ELF-1 (cell line): ENCODE results near the gene INTS13.
"Not testable (repeated sequence)": the region's sequence is repeated elsewhere in the genome, so short reads cannot be mapped to it uniquely, and the experiment has no call there.

ENCODE experiments used
- DNase-seq: peaks from one replicate; pipeline ENCODE4 v3.0.0-alpha.2; 2016; ENCODE audit warnings: low read depth, low spot score

The INTS13 gene

DNA sequence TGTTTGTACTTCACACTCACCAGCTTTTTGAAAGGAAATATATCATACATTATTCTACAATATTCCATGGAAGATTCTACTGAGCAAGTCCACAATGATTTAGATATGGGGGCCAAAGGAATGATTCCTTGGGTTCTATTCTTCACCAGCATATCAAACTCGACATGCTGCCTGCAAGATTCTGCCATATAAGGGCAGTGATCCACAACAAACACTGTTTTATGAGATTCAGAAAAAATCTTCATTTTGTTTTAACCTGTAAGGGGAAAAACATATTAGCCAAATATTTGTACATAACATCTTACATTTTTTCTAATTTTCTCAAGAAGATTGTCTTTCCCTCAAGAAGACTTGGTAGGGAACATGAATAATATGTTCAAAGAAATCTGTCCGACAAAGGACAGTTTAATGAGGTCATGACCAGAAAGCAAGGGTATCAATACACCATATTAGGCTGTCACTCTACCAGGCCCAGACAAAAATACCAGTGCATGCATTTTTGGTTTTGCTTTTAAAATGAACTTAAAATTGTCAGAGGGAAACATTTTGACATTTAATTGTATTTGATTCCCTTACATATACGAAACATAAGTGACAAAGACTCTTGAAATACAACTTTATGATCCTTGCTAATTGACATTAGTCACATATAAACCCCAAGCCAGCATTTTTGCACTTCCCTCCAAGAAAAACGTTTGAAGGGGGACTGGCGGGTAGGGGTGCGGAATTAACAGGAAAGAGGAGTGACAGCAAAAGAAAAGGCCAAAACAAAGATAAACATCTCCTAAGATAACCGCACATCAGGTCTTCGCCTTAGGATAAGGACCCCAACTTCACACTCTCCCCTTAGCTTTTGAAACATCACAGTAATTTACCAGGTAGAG lies 980 bp downstream of the INTS13 start:
- peak; percentile 14 for DNase-seq

DNA sequence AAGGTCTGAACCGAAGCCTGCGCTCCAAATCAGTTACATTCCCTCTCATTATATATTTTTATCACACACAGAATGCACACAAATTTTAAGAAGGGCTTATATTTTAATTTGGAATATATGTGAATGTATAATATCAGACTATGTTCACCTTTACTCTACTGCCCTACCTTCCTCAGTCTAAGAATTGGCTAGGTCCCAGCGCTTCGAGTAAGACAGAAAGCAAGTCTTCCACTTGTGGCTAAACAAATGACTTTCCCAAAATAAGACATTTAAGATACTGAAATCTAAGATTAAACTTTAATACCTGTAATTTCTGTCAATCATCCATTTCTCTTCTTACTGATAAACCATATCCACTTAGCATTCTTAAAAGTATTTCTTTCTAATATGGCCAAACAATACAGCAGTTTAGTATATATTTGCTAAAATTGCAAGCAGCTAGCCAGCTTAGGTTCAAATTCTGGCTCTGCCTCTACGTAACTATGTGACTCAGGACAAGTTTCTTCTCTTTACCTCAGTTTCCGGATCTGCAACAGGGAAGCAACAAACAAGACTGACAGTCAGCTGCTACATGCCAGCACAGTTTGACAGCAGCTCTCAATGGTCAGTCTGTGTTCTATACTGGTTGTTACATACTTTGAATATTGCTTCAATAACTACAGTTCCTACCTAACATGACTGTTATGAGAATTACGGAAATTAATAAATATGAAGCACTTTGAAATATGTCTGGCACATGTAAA lies 2.0 kb downstream of the INTS13 start:
- no peak for DNase-seq

DNA sequence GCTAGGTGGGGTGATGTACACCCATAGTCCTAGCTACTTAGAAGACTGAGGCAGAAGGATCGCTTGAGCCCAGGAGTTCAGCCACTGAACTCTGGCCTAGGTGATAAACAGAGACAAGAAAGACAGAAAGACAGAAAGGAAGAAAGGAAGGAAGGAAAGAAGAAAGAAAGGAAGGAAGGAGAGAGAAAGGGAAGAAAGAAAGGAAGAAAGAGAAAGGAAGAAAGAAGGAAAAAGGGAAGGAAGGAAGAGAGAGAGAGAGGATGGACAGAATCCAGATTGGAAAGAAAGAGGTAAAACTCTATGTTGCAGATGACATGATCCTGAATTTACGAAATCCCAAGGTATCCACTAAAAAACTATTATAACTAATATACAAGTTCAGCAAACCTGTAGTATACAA lies 8.2 kb downstream of the INTS13 start:
- DNase-seq = no peak

DNA sequence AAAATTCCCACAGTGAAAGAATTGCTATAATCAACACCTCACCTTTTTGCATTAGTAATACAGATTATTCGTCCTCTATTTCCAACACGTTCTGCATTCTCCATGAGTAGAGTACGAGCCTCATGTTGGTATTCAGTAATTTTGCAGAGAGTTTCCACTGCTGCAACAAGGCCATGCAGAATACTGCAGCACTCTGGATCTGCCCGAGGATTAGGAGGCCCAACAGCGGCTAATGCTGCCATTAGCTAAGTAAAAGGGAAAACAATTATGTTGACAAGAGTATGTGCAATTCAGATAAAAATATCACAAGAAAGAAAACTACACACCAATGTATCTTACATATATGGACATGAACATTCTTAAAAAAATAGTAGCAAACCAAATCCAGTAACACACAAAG lies 9.1 kb downstream of the INTS13 start:
- DNase-seq = no peak

DNA sequence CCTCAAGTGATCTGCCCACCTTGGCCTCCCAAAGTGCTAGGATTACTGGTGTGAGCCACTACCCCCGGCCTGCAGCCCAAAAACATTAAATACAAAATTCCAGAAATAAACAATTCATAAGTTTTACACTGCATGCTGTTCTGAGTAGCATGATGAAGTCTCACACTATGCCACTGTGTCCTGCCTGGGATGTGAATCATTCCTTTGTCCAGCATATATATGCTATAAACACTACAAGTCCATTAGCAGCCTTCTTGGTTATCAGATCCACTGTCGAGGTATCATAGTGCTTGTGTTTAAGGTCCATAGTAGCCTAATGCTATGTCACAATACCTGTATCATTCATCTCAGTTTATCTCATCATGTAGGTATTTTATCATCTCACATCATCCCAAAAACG lies 15.9 kb downstream of the INTS13 start:
- DNase-seq = no peak

DNA sequence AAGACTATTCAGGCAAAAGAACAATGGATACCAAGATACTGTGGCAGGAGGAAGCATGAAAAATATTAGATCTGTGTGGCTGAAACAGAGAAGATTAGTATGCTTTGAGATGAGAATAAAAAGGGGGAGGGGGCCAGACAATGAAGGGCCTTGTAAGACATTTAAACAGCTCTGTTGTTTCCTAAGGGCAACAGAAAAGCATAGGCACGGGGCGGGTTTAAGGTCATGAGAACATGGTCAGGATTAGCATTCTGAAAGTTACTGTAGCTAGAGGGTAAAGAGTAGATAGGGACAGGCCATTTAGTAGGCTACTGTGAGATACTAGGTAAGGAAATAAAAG lies 18.6 kb downstream of the INTS13 start:
- no peak for DNase-seq

DNA sequence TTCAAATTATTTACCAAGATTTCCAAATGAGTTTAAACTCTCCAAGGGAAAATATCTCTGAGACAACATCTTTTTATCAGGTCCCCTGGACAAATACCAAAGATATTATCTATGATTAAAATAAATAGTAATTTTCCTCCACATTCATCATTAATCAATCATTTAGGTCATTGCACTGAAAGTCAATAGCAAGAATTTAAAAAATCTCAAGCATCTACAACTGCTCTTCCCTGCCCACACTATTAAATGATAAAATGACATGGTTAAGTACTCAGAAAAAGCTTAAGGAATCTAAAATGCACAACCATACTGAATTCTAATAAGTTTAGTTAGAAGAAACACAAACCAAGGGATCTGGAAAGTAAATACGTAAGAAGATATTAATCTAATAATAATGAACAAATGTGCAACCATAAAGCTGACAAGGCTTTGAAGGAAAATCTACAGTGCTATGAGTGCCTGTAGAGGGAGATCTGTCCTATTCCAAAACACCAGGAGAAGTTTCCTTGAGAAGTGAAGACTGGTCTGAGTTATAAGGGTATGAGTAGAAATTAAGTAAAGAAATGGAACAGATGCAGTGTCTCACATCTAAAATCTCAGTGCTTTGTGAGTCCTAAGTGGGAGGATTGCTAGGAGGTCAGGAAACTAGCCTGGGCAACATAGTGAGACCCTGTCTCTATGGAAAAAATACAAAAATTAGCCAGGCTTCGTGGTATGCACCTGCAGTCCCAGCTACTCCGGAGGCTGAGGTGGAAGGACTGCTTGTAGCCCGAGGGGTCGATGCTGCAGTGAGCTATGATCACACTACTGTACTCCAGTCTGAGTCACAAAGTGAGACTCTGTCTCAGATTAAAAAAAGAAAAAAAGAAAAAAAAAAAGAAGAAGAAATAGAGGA lies 19.2 kb downstream of the INTS13 start:
- DNase-seq = peak; percentile 13

DNA sequence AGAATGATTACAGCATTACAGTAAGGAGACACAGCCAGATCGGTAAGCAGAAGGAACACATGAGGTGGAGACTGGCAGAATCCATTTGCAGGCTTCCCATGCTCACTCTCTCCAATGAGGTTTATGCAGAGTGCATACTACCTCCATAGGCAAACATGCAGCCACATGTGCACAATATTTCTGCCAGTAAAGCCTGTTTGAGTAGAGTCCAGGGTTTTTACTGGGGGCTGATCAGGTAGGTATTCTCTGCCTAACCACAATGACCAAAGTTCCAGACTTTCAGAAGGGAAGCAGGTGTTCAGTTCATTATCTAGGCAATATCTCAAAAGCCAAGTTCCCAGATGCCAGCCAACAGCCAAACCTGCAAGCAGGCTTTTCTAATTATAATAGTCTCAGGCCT lies 31.1 kb downstream of the INTS13 start:
- no peak for DNase-seq

DNA sequence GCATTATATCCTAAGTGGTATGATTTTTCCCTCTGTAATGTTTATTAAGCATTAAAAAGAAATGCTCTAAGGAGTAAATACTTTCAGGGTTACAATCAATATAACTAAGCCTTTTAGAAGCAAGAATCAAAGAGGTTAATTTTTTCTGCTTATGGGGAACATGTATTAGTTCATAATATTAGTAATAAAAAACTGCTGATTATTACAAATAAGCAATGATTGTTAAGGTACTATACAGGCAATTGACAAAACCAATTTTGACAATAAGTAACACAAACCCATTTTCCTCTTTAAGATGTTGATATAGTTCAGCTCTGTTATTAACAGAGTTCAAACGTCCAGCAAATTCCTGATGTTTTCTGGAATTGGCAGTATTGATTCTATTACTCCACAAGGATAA lies 31.8 kb downstream of the INTS13 start:
- no peak for DNase-seq

DNA sequence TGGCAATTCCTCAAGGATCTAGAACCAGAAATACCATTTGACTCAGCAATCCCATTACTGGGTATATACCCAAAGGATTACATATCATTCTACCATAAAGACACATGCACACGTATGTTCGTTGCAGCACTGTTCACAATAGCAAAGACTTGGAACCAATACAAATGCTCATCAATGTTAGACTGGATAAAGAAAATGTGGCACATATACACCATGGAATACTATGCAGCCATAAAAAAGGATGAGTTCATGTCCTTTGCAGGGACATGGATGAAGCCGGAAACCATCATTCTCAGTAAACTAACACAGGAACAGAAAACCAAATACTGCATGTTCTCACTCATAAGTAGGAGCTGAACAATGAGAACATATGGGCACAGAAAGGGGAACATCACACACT lies 34.4 kb downstream of the INTS13 start:
- DNase-seq = not testable (repeated sequence)

DNA sequence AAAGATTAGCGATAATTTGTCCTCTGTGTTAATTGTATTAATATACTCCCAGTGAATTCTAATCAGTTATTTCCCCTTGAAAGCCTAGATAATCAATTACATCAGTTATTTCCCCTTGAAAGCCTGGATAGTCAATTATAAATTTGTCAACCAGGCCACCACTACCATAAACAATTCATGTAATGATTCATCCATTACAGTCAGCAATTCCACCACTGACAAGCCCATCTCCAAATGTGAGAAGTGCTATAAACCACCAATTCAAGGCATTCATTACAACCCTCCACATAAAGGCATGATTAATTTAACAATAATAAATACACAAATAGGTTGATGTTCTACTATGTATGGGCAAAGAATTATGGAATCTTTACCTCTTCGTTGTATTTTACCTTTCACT lies 40.9 kb downstream of the INTS13 start:
- DNase-seq = no peak

DNA sequence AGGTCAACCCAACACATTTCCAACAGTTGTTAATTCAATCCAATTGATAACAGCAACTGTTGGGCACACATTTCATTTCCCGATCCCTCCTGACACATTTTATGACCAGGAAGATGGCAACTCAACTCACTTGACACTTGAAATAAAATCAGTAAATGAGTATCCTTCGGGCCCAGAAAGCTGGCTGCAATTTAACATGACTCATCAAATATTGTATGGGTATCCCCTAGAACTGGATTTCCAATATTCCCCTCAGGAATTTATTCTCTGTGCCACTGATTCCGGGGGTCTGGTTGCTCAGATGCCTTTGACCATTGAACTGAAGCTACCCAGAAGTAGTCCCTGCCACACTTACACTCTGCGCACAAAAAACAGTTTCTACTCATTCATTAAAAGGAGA lies 42.1 kb downstream of the INTS13 start:
- DNase-seq = no peak

DNA sequence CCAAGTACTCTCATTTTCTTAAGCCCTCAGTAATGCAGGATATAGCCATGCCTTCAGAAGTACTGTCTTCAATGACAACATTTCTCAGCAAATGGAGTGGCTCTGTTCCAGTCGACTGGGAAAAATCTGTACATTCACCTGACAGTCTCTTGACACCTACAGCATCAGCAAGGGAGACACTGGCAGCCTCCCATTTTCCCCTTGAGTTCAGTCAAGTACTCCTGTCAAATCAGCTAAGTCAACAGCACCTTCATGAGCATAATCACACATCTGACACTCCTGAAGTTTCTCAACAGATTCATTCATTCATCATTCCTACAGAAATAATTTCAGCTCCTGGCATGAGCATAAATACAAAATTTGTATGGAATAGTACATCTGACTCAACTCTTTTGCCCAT lies 46.1 kb downstream of the INTS13 start:
- no peak for DNase-seq

DNA sequence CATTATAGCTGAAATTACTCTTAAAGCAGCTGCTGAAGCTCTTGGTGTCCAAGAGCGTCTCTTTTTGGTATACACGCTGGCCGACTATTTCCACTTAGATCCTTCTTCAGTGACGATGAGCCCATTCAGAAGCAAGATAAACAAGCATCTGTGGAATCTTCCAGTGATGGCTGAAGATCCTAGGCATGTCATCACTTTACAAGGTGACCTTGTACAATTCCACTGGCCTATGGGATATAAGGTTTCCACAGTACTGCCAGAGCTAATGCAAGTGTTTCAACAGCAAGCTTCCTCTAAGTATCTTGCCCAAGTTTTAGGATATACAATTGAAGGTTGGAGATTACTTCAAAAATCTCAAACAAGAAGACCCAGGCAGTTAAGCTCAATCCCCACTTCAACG lies 47.0 kb downstream of the INTS13 start:
- DNase-seq = no peak

DNA sequence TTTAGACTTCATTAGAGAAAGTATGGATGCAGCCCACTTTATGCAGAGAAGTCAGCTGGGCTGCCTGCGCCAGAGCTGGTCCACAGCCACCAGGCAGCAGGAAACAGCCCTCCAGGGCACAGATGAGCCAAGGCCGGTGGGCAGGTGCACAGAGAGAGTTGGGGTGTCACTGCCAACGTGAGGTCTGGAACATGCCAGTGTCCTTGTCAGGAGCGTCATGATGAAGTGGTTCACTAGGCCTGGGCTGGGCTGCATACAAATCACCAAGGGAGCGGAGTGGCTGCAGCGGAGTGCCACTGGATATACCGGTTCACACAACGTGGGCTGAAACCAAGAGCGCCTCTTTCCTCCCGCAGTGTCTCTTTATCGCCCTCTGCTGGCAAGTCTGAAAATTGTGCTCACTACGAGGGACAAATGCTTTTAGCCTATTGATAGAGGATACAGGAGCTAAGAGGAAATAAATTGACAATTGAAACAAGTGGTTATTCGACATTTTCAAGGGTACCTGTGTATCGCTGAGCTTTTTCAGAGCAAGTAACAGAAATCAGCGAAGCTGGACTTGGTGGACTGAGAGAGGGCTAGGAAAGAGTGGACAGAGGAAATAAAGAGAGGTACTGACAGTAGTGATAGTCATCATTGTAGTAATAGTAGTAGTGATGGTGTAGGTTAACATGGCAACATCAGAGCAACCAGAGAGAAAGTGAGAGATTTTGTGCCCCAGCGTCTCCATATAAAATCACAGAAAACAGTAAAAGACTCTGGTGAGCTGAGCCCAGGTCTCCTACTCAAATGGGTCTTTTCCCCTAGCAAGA lies 52.8 kb downstream of the INTS13 start:
- peak; percentile 89 for DNase-seq

DNA sequence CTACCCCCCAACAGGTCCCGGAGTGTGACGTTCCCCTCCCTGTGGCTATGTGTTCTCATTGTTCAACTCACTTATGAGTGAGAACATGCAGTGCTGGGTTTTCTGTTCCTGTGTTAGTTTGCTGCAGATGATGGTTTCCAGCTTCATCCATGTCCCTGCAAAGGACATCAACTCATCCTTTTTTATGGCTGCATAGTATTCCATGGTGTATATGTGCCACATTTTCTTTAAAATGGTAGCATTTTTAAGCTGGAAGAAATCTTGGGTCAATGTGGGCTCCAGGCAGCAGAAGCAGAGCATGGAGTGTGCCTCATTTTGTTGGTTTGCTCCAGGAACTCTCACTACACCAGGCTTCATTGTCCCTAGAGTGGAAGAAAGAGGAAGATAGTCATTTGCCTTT lies 57.2 kb downstream of the INTS13 start:
- no peak for DNase-seq

DNA sequence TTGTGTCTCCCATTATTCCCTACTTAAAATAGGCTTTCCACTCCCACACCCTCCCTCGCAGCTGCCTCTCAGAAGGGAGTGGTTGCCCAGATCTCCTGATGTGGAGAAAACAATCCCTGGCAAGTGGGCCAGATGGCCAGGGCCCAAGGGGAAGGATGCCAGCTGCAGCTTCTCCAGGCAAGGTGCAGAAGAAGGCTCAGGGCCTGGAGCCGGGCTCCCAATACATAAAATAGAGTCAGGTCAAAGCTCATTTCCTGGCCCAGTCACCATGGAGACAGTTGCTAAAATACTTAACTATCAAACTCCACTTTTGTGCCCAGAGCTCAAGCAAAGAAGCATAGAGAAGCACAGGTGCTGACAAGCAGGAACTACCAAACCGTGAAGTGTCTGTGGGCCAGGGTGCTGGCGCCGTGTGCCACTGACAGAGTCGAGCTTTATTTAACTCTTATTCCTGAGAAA lies 59.1 kb downstream of the INTS13 start:
- no peak for DNase-seq

DNA sequence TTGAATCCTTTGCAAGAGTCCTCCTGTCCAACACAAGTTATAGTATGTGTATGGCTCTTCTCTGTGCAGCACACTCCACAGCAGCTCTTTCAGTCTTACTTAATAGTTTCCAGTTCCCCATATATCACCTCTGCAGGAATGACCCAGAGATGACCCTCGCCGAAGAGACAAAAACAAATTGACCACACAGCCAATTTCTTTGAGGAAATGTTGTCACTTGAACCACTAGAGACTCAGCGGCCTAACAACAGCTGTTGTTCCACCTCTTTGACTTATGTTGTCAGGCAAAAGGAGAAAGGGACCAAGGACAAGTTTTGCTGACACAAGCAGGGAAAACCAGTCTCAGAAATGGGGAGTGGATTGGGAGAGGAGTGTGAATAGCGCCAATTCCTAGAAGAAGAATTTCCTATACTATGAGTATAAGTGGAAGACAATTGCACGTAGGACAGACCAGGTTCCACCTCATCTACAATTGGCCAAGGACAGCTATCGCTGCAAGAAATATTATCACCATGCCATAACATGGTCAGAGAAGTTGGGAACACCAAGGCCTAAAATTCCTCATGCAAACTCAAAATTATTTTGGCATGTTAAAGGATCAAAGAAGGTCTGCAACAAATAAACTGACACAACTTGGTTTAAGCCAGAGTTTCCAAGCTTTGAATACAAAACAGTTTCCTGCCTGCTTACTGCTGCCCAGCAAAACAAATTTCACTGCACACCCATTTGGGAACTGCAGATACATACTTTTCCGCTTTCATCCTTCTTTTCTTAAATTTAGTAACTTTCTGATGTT lies 63.1 kb downstream of the INTS13 start:
- no peak for DNase-seq

DNA sequence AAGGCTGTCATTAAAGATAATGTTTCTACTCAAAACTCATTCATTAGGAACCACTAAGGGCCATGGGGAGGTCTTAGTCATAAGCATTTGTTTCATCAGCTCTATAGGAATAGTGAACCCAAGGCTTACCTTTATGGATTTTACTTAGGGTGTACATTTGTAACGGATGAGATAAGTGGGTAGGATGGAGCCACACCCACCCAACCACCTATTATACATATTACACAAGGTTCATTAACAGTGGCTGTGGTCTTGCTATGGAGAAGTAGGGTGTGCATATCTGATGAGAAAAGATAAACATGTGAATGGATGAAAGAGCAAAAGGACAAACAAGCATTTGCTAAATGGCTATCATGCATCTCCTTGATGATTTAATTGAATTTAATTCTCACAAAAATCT lies 65.2 kb downstream of the INTS13 start:
- no peak for DNase-seq

DNA sequence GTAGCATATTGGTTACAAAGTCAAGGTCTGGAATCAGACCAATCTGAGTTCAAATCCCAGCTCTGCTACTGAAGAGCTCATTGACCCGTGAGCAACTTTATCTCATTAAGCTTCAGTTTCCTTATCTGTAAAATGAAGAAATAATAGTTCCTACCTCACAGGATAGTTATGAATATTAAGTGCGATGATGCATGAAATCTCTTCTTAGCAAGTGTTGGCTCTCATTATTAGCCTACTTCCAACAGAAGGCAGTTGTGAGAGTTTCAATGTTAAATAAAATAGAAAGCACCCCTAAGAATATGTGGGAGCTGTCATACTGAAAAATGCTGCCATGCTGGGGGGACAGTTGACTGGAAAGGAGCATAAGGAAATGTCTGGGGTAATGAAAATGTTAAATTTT lies 65.8 kb downstream of the INTS13 start:
- no peak for DNase-seq
